ENCODE measurements around the gene PKNOX1. TPM values are rescaled to one million over a fixed set of nuclear protein-coding genes. Genes with fewer than 3 reads are reported as not detected.
A peak's percentile ranks its signal among the peaks of the same experiment; 100 is the strongest.

PKNOX1 gene
- total and polyA plus RNA-seq, 2 donors (not counting 1 experiment from before 2014, with no cell fraction given) = 12.2 to 43.8 TPM

- Histone ChIP-seq H2AFZ (ENCODE audit: low read length) (no peak overlapping the region), H3K27ac (ENCODE audit: insufficient read depth, low read length) (no peak overlapping the region), H3K27me3 (ENCODE audit: control insufficient read depth, insufficient read depth, low read length) (no peaks in the 10 kb centered on the region), H4K20me1 (ENCODE audit: control insufficient read depth, extremely low read depth, insufficient read depth, low read length) (no peaks in the 10 kb centered on the region), H3K4me1 (ENCODE audit: control insufficient read depth, extremely low read depth, insufficient read depth, low read length) (peaks cover 6% of the 10 kb centered on the region), H3K36me3 (ENCODE audit: control insufficient read depth, insufficient read depth, low read length) (no peaks in the 10 kb centered on the region), H3K4me3 (replicated peaks in 1 of 4; ENCODE audit: control extremely low read depth in 1 of 4, insufficient read depth in 1 of 4, low read depth in 3 of 4, low read length in 4 of 4) (no peak overlapping the region), H3K9ac (ENCODE audit: insufficient read depth, low read length) (no peak overlapping the region), H3K79me2 (ENCODE audit: control insufficient read depth, insufficient read depth, low read length) (peaks cover 8% of the 10 kb centered on the region), H3K9me3 (ENCODE audit: control insufficient read depth, insufficient read depth, low read depth, low read length) (no peaks in the 10 kb centered on the region), H3K4me2 (ENCODE audit: extremely low read depth, insufficient read depth, low read length) (no peak overlapping the region)
- DNase-seq (ENCODE audit: low read depth in 2 of 2) = no peak
- TF ChIP-seq CTCF (conservative IDR thresholded peaks at IDR 0.05 in 1 of 2, IDR thresholded peaks at IDR 0.05 in 1 of 2; ENCODE audit: low read depth in 1 of 2, low read length in 2 of 2) (no peak), EZH2 (IDR thresholded peaks at IDR 0.05; ENCODE audit: low read length, missing control alignments) (no peak)
Observed at GRCh38 chr21:42970946-42971653, 3.3 kb upstream of the PKNOX1 start.

- peaks cover 16% of the 10 kb centered on the region for H3K79me2 ChIP-seq (ENCODE audit: control insufficient read depth, insufficient read depth, low read length)
- no peaks in the 10 kb centered on the region for H4K20me1 ChIP-seq (ENCODE audit: control insufficient read depth, extremely low read depth, insufficient read depth, low read length)
- no peaks in the 10 kb centered on the region for H3K36me3 ChIP-seq (ENCODE audit: control insufficient read depth, insufficient read depth, low read length)
- H3K9ac ChIP-seq (ENCODE audit: insufficient read depth, low read length) = no peak overlapping the region
- H3K4me1 ChIP-seq (ENCODE audit: control insufficient read depth, extremely low read depth, insufficient read depth, low read length) = peaks cover 8% of the 10 kb centered on the region
- H3K4me2 ChIP-seq (ENCODE audit: extremely low read depth, insufficient read depth, low read length) = no peak overlapping the region
- H3K4me3 ChIP-seq (replicated peaks in 1 of 4; ENCODE audit: control extremely low read depth in 1 of 4, insufficient read depth in 1 of 4, low read depth in 3 of 4, low read length in 4 of 4) = no peak overlapping the region
- TF ChIP-seq CTCF (conservative IDR thresholded peaks at IDR 0.05 in 1 of 2, IDR thresholded peaks at IDR 0.05 in 1 of 2; ENCODE audit: low read depth in 1 of 2, low read length in 2 of 2) (no peak), EZH2 (IDR thresholded peaks at IDR 0.05; ENCODE audit: low read length, missing control alignments) (no peak)
- DNase-seq (ENCODE audit: low read depth in 2 of 2) = no peak
- no peaks in the 10 kb centered on the region for H3K27me3 ChIP-seq (ENCODE audit: control insufficient read depth, insufficient read depth, low read length)
- H3K9me3 ChIP-seq (ENCODE audit: control insufficient read depth, insufficient read depth, low read depth, low read length) = no peaks in the 10 kb centered on the region
- H2AFZ ChIP-seq (ENCODE audit: low read length) = no peak overlapping the region
- H3K27ac ChIP-seq (ENCODE audit: insufficient read depth, low read length) = no peak overlapping the region
Observed at GRCh38 chr21:42971897-42972275, 2.5 kb upstream of the PKNOX1 start.

GRCh38 chr21:42973309-42973990 lies 912 bp upstream of the PKNOX1 start:
- H3K79me2 ChIP-seq (ENCODE audit: control insufficient read depth, insufficient read depth, low read length) = peaks cover 29% of the 10 kb centered on the region
- peak overlapping the region; percentile 64 to 70 (median 68) for H3K4me3 ChIP-seq (replicated peaks in 1 of 4; ENCODE audit: control extremely low read depth in 1 of 4, insufficient read depth in 1 of 4, low read depth in 3 of 4, low read length in 4 of 4)
- peak overlapping the region; percentile 94 for H2AFZ ChIP-seq (ENCODE audit: low read length)
- no peaks in the 10 kb centered on the region for H4K20me1 ChIP-seq (ENCODE audit: control insufficient read depth, extremely low read depth, insufficient read depth, low read length)
- H3K4me2 ChIP-seq (ENCODE audit: extremely low read depth, insufficient read depth, low read length) = peak overlapping the region; percentile 97
- no peaks in the 10 kb centered on the region for H3K9me3 ChIP-seq (ENCODE audit: control insufficient read depth, insufficient read depth, low read depth, low read length)
- peaks cover 8% of the 10 kb centered on the region for H3K4me1 ChIP-seq (ENCODE audit: control insufficient read depth, extremely low read depth, insufficient read depth, low read length)
- no peaks in the 10 kb centered on the region for H3K36me3 ChIP-seq (ENCODE audit: control insufficient read depth, insufficient read depth, low read length)
- no peak for DNase-seq (ENCODE audit: low read depth in 2 of 2)
- TF ChIP-seq CTCF (conservative IDR thresholded peaks at IDR 0.05 in 1 of 2, IDR thresholded peaks at IDR 0.05 in 1 of 2; ENCODE audit: low read depth in 1 of 2, low read length in 2 of 2) (no peak), EZH2 (IDR thresholded peaks at IDR 0.05; ENCODE audit: low read length, missing control alignments) (no peak)
- peak overlapping the region; percentile 90 for H3K9ac ChIP-seq (ENCODE audit: insufficient read depth, low read length)
- peak overlapping the region; percentile 92 for H3K27ac ChIP-seq (ENCODE audit: insufficient read depth, low read length)
- H3K27me3 ChIP-seq (ENCODE audit: control insufficient read depth, insufficient read depth, low read length) = no peaks in the 10 kb centered on the region
